Measurements from ENCODE around the gene DOCK1. TPM values are rescaled to one million over a fixed set of nuclear protein-coding genes. Genes with fewer than 3 reads are reported as not detected.

DOCK1 gene
- total RNA-seq, 2 experiments from 2014 or later = 0.75 to 0.81 TPM

DNA sequence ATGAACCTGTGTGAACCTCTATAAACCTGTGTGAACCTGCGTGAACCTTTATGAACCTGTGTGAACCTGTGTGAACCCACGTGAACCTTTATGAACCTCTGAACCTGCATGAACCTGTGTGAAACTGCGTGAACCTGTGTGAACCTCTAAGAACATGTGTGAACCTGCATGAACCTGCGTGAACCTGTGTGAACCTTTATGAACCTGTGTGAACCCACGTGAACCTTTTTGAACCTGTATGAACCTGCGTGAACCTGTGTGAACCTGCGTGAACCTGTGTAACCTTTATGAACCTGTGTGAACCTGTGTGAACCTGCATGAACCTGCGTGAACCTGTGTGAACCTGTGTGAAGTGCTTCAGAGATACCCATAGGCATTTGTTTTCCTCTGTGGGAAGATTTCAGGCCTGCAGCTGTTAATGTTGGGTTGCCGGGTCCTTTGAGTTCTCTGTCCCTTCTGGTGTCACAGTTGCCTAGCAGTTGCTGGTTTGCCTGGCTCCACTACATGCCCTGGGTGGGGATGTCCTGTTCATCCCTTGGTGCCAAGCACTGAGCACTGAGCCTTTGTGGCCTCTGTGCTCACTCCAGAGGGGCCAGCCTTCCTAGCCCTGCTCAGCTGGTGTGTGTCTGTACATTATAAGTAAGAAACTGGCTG is 97.9 kb downstream of the DOCK1 start:
- ATAC-seq (no peak), DNase-seq (no peak)
- Mint-ChIP-seq H3K4me3 (no peak overlapping the region), H3K4me1 (no peaks in the 10 kb centered on the region), H3K27me3 (no peaks in the 10 kb centered on the region), H3K27ac (no peak overlapping the region), H3K36me3 (ENCODE audit: low read depth) (no peaks in the 10 kb centered on the region), H3K9me3 (ENCODE audit: low read depth) (peaks cover 3% of the 10 kb centered on the region)
- CTCF ChIA-PET = no interaction called here
- POLR2A ChIA-PET = no interaction called here
- intact Hi-C loops (cut with DNase I, micrococcal nuclease) = no loop called here

DNA sequence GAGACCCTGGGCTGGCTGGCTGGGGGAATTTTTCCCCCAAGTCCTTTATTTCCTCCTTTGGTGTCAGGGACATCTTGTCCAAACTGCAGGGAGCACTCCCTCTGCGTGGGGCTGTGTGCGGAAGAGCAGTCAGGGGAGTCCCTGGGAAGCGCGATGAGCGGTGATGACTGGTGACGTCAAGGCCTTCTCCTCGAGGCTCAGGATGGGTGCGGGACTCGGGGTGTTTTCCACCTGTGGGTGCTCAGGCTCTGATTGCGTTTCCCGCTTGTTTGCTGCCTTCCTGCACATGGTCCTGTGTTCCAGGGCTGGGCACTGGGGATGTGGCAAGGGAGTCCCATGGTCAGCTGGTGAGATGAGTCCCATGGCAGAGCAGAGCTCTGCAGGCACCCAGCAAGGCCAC is 101.2 kb downstream of the DOCK1 start:
- H3K27ac Mint-ChIP-seq = no peak overlapping the region
- ChIA-PET CTCF (no interaction called here), POLR2A (no interaction called here)
- no peaks in the 10 kb centered on the region for H3K4me1 Mint-ChIP-seq
- ATAC-seq (no peak), DNase-seq (no peak)
- H3K9me3 Mint-ChIP-seq (ENCODE audit: low read depth) = no peaks in the 10 kb centered on the region
- intact Hi-C loops (cut with DNase I, micrococcal nuclease) = no loop called here
- H3K36me3 Mint-ChIP-seq (ENCODE audit: low read depth) = no peaks in the 10 kb centered on the region
- no peak overlapping the region for H3K4me3 Mint-ChIP-seq
- H3K27me3 Mint-ChIP-seq = no peaks in the 10 kb centered on the region

DNA sequence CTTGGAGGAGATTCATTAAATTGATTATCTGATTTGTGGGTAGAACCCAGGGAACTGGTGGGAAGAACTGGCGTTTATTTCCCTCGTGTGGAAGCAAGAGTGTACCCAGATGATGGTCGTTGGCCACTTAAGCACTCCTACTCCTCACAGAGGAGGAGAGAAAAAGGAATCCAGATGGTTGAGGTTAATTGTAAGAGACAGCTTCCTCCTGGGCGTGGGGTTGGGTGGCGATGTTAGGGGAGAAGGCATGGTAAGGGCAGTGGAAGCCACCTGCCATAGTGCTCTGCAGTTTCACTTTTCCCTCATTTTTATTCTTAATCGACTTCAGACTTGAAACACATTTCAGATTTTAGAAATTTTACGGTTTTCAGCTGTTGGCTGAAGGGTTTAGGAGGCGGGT is 104.1 kb downstream of the DOCK1 start:
- Mint-ChIP-seq H3K4me3 (no peak overlapping the region), H3K4me1 (no peaks in the 10 kb centered on the region), H3K27me3 (no peaks in the 10 kb centered on the region), H3K36me3 (ENCODE audit: low read depth) (no peaks in the 10 kb centered on the region), H3K27ac (no peak overlapping the region), H3K9me3 (ENCODE audit: low read depth) (no peaks in the 10 kb centered on the region)
- ChIA-PET CTCF (no interaction called here), POLR2A (no interaction called here)
- DNase-seq = no peak
- ATAC-seq = no peak
- intact Hi-C loops (cut with DNase I, micrococcal nuclease) = no loop called here

DNA sequence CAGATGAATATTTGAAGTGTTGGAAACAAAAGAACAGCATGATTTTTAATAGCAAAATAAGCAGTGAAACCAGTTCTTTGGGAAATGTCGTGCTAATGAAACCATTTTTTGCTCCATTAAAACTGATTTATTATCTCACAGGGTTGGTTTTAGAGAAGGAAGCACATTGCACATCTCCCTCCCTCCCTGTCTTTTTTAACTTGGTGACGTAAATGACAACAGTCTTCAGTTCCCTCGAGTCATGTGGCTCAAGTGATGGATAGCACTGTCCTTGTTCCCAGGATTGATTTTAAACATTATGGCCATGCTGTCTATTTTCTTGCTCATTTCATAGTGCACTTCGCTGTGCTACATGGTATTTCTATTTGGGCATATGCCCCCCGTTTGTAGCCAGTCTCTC is 105.9 kb downstream of the DOCK1 start:
- ChIA-PET CTCF (no interaction called here), POLR2A (no interaction called here)
- ATAC-seq (no peak), DNase-seq (no peak)
- no peaks in the 10 kb centered on the region for H3K4me1 Mint-ChIP-seq
- no peaks in the 10 kb centered on the region for H3K36me3 Mint-ChIP-seq (ENCODE audit: low read depth)
- no peaks in the 10 kb centered on the region for H3K27me3 Mint-ChIP-seq
- H3K4me3 Mint-ChIP-seq = no peak overlapping the region
- intact Hi-C loops (cut with DNase I, micrococcal nuclease) = no loop called here
- H3K27ac Mint-ChIP-seq = no peak overlapping the region
- no peaks in the 10 kb centered on the region for H3K9me3 Mint-ChIP-seq (ENCODE audit: low read depth)

DNA sequence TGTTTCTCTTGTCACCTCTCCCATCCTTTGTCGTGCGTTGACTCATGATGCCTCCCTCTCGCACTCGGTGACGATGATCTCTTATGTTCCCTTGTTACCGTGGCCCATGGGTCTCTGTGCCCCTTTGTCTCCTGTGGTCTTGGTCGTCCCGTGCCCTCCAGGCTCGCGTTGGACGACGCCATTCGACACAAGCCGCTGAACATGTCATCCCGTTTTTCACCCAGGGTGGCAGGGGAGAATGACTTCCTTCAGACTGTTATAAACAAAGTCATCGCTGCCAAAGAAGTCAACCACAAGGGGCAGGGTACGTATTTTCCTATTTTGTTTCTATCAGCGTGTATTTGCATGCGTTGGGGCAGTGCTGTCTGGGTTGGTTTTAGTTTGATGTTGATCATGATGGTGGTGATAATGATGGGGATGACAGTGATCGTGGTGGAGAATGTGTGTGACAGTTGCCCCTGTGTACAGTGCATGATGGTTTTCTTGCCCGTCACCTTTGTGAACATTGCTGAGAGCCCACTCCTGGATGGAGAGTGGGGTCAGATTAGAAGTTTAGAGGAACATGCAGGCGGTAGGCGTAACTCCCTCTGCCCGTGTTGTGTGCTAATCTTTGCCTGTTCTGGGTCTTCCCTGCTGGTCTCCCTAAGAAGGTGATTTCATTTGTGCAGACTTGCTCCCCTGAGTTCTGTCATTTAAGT is 107.0 kb downstream of the DOCK1 start:
- H3K36me3 Mint-ChIP-seq (ENCODE audit: low read depth) = no peaks in the 10 kb centered on the region
- H3K4me1 Mint-ChIP-seq = no peaks in the 10 kb centered on the region
- DNase-seq = no peak
- H3K27me3 Mint-ChIP-seq = no peaks in the 10 kb centered on the region
- intact Hi-C loops (cut with DNase I, micrococcal nuclease) = no loop called here
- H3K9me3 Mint-ChIP-seq (ENCODE audit: low read depth) = no peaks in the 10 kb centered on the region
- CTCF ChIA-PET = no interaction called here
- ATAC-seq = no peak
- POLR2A ChIA-PET = no interaction called here
- H3K27ac Mint-ChIP-seq = no peak overlapping the region
- H3K4me3 Mint-ChIP-seq = no peak overlapping the region

DNA sequence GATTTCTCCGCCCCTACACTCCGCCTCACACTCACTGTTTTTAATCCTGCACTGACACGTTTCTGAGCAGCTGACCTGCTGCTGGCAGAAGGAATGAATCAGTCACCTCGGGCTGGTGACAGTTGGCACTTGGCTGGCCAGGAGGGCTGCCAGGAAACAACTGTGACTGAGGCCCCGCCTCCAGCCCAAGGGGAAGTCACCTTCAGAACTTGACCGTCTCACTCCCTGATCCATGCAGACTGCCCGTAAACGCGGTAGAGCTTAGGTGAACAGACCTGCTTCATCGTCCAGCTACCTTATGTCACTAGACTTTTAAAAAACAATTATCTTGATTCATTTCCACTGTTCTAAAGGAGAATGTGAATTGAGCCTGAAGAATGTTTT is 107.5 kb downstream of the DOCK1 start:
- Mint-ChIP-seq H3K4me3 (no peak overlapping the region), H3K36me3 (ENCODE audit: low read depth) (no peaks in the 10 kb centered on the region), H3K27ac (no peak overlapping the region), H3K9me3 (ENCODE audit: low read depth) (no peaks in the 10 kb centered on the region), H3K27me3 (no peaks in the 10 kb centered on the region), H3K4me1 (no peaks in the 10 kb centered on the region)
- ATAC-seq (no peak), DNase-seq (no peak)
- ChIA-PET POLR2A (no interaction called here), CTCF (no interaction called here)
- intact Hi-C loops (cut with DNase I, micrococcal nuclease) = no loop called here

DNA sequence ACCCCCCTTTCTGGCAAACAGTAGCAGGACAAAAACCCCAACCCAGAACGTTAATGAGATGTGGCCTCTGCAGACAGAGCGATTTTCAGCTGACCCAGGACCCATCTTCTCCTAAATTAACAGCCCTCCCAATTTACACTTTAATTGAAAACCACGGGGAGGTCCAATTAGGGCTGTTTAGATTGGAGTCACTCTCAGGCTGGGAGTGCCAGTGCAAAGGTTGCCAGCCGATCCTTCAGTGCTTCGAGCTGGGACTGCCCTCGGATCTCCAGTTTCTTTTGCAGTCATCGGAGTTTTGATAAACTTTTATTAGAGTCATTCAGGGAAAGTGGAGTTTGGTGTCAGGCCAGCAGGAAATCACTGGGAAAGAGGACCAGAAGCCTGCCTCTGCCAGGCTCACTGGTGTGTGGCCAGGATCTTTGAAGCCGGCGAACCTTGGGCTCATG is 108.0 kb downstream of the DOCK1 start:
- Mint-ChIP-seq H3K27ac (no peak overlapping the region), H3K36me3 (ENCODE audit: low read depth) (no peaks in the 10 kb centered on the region), H3K27me3 (no peaks in the 10 kb centered on the region), H3K4me1 (no peaks in the 10 kb centered on the region), H3K4me3 (no peak overlapping the region), H3K9me3 (ENCODE audit: low read depth) (no peaks in the 10 kb centered on the region)
- intact Hi-C loops (cut with DNase I, micrococcal nuclease) = no loop called here
- ChIA-PET POLR2A (no interaction called here), CTCF (interaction anchor here (0.6 kb wide), 1 partner anchor 590 kb away, joined by 4 read pairs; no protein-coding TSS in a partner anchor)
- ATAC-seq = no peak
- no peak for DNase-seq

DNA sequence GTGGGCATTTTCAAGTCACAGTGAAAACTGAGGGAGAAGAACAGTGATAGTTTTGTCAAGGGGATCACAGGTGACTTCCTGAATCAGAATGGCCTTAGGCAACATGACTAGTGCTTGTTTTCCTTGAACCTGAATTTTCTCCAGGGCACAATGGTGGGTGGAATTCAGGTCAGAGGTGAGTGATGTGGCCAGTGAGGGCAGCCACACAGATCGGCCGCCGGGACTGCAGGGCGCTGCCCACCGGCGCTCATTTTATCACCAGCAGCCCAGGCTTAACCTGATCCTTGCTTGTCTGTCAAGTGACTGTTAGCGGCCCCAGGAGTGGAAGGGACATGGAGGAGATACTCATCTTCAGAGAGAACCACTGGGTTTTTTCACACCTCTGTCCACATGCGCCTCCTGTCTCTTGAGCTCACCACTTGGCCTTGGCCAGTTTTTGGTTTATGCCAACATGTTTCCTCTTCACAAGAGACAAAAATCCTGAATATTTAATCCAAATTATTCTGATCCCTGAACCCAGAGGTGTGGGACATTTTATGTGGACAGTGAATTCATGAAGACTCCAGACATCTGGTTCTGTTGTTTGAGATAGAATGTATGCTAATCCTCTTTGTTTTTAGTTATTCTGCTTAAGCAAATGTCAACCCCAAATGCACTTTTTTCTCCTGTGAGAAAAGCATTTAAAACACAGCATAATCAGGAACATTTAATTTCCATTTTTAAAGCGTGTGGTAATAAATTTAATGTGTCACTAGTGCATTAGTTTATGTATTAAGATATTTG is 108.7 kb downstream of the DOCK1 start:
- Mint-ChIP-seq H3K9me3 (ENCODE audit: low read depth) (no peaks in the 10 kb centered on the region), H3K27me3 (no peaks in the 10 kb centered on the region), H3K4me1 (no peaks in the 10 kb centered on the region), H3K4me3 (no peak overlapping the region), H3K27ac (no peak overlapping the region), H3K36me3 (ENCODE audit: low read depth) (no peaks in the 10 kb centered on the region)
- intact Hi-C loops (cut with DNase I, micrococcal nuclease) = no loop called here
- ChIA-PET POLR2A (no interaction called here), CTCF (interaction anchor here (0.6 kb wide), 1 partner anchor 589 kb away, joined by 4 read pairs; no protein-coding TSS in a partner anchor)
- ATAC-seq = no peak
- DNase-seq = no peak

DNA sequence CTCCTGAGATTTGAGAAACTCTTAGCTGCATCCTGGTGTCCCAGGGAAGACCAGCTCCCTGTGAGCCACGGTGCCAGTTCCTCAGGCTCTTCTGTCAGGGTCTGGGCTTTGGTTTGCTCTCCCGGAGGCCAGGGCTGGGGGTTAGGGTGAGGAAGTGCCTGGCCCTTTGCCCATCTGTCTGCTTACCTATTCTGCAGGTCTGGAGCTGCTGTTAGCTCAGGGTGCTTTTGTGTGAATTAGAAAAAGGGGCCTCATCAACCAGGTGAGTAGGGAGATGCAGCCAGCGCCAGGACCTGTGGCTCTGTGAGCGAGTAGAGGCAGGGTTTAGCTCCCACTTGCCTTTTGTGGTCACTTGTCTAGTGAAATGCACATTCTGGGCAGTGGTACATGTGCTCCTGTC is 109.4 kb downstream of the DOCK1 start:
- Mint-ChIP-seq H3K9me3 (ENCODE audit: low read depth) (no peaks in the 10 kb centered on the region), H3K4me1 (no peaks in the 10 kb centered on the region), H3K27ac (no peak overlapping the region), H3K36me3 (ENCODE audit: low read depth) (no peaks in the 10 kb centered on the region), H3K4me3 (no peak overlapping the region), H3K27me3 (no peaks in the 10 kb centered on the region)
- DNase-seq = no peak
- ChIA-PET POLR2A (no interaction called here), CTCF (no interaction called here)
- ATAC-seq = no peak
- intact Hi-C loops (cut with DNase I, micrococcal nuclease) = no loop called here

DNA sequence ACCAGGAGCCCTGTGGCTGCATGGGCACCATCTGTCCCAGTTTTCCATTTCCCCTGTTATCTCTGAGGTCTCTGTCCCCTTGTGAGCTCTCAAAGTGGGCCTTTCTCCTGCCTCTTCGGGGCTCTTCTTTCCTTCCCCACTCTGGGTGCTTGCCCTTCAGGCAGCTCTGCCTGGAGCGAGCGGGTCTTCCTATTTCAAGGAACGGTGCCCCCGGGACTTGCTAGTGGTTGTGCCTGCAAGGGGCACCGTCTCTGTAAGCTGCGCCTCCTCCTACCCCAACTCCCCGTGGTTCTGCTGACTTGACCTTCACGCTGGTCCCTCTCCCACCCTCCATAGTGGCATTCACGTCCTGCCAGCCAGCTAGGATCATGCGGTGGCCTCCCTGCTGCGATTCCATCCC is 110.1 kb downstream of the DOCK1 start:
- H3K4me1 Mint-ChIP-seq = no peaks in the 10 kb centered on the region
- H3K36me3 Mint-ChIP-seq (ENCODE audit: low read depth) = no peaks in the 10 kb centered on the region
- intact Hi-C loops (cut with DNase I, micrococcal nuclease) = no loop called here
- ATAC-seq (no peak), DNase-seq (no peak)
- H3K27ac Mint-ChIP-seq = no peak overlapping the region
- ChIA-PET CTCF (no interaction called here), POLR2A (no interaction called here)
- no peaks in the 10 kb centered on the region for H3K9me3 Mint-ChIP-seq (ENCODE audit: low read depth)
- no peak overlapping the region for H3K4me3 Mint-ChIP-seq
- H3K27me3 Mint-ChIP-seq = no peaks in the 10 kb centered on the region

DNA sequence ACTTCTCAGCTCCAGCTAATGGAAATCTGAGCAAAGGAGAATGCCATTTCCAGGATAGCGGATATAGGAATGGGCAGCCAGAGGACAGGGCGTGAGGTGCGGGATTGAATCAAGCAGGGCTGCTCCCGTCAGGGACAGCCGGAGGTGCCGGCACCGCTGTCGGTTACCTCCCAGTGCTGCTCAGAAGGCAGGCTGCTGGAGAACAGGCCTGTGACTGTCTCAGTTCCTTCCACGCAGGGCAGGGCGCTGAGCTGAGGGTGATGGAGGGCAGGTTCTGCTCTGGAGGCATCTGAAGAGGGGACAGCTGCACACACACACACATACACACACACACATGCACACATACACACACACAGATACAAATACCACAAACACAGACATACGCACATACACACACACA is 111.1 kb downstream of the DOCK1 start:
- H3K9me3 Mint-ChIP-seq (ENCODE audit: low read depth) = no peaks in the 10 kb centered on the region
- H3K4me3 Mint-ChIP-seq = no peak overlapping the region
- no peak overlapping the region for H3K27ac Mint-ChIP-seq
- H3K4me1 Mint-ChIP-seq = no peaks in the 10 kb centered on the region
- no peaks in the 10 kb centered on the region for H3K27me3 Mint-ChIP-seq
- no peaks in the 10 kb centered on the region for H3K36me3 Mint-ChIP-seq (ENCODE audit: low read depth)
- ChIA-PET CTCF (no interaction called here), POLR2A (no interaction called here)
- ATAC-seq (no peak), DNase-seq (no peak)
- intact Hi-C loops (cut with DNase I, micrococcal nuclease) = no loop called here

DNA sequence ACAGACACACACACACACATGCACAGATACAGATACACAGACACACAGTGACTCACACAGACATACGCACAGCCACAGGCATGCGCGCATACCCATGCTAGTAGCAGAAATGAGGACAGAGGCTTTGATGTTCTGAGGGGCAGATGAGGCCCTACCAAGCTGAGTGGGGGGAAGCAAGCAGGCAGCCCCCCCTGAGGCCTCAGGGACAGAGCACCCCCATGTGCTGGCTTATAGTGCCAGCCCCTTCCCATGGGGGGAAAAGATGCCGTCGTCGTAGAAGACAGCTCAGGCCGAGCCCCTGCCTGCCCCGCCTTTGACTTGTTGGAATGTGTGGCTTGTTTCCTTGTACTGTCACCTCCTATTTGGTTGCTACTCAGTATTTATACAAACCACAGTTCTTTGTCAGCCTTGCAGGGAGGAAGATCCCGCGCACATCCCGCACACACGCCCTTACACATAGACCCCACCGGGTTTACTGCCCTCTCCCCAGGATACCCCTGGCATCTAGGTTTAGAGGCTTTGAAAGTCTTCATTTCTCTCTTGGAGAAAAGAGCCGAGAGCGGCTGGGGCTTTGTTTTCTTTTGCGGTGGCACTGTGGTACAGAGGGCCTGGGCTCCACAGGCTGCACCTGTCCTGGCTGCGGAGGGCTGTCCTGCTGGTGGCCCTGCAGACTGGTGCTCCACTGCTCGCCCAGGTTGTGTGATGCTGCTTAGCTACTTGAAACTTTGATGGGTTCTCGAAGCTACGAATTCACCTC is 112.5 kb downstream of the DOCK1 start:
- no peak for DNase-seq
- Mint-ChIP-seq H3K27ac (no peak overlapping the region), H3K36me3 (ENCODE audit: low read depth) (no peaks in the 10 kb centered on the region), H3K4me1 (no peaks in the 10 kb centered on the region), H3K9me3 (ENCODE audit: low read depth) (no peaks in the 10 kb centered on the region), H3K4me3 (no peak overlapping the region), H3K27me3 (no peaks in the 10 kb centered on the region)
- ChIA-PET POLR2A (no interaction called here), CTCF (no interaction called here)
- intact Hi-C loops (cut with DNase I, micrococcal nuclease) = no loop called here
- ATAC-seq = no peak

Measured in activated CD4-positive, alpha-beta T cell treated with anti-CD3 and anti-CD28 coated beads for 36 hours (primary cell).